A204.1 (cell line): ENCODE measurements around the gene AK2.
"Not testable (repeated sequence)": the region's sequence is repeated elsewhere in the genome, so short reads cannot be mapped to it uniquely, and the experiment has no call there.

Experiments
- FAIRE-seq: peaks from 2 replicates; lab custom pipeline; 2012; peaks lifted over from hg19 to GRCh38; lab: Jason Lieb, UNC

Gene AK2

DNA sequence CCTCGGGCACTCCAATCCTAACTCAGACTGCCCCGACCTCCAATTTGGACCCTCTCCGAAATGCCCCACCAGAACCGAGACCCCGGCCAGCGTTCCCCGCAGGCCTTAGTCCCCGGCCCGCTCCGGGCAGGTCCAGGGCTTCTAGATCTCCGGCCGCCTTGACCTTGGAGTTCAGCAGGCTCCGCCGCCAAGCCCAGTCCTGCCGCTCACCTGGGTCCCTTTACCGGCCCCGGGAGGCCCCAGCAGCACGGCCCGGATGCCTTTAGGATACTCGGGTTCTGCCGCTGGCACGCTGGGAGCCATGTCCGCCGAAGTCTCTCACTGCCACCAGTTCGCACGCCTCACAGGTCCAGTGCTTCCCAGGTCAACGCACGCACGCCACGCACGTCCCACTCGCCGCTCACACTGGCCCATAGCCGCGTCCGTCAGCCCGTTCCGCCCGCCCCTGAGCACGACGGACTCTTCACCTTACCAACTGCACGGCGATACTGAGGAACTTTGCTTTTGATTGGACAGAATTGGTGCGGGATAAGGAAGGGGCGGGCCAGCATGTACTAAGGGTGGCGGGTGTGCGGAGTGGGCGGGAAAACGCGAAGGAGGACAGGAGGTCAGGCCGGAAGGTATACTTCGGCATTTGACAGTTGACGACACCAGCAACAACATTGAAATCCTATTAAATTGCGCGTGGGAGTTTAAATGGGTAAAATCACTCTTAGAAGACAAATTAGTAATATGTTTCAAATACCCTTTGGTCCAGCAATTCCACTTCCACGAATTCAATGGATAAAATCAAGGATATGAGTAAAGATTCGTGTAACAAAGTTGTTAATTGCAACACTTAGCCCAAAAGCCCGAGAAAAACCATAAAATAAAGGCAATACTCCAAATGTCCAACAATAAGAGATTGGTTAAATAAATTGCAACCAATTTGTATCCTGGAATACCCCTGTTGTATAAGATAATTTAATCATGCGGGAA is at the start of gene AK2:
AK2 (minus strand) TSS at position 358 of the 978 bp plus-strand sequence; CDS start at position 303, 55 bp downstream.
- peak; percentile 94 for FAIRE-seq

DNA sequence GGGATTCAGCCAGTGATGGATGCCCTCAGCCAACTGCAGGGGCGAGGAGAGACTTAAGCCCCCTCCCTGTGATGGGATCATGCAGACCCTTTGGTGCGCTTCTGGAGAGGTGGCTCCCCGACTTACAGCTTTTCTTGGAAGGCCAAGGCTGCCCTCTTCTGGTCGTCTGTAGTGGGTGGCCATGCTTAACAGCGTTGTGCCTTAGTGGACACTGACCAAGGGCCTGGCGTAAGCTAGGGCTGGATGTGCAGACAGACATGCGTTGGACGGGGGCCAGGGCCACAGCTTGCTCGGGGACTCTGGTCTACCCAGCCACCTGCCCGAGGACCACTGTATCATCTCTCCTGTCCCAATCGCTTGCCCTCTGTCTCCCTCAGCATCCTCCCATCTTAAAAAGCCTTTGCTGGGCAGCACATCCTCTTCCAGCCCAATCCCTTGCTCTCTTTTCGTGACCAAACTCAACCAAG is 49.7 kb upstream of the AK2 start:
- no peak for FAIRE-seq

DNA sequence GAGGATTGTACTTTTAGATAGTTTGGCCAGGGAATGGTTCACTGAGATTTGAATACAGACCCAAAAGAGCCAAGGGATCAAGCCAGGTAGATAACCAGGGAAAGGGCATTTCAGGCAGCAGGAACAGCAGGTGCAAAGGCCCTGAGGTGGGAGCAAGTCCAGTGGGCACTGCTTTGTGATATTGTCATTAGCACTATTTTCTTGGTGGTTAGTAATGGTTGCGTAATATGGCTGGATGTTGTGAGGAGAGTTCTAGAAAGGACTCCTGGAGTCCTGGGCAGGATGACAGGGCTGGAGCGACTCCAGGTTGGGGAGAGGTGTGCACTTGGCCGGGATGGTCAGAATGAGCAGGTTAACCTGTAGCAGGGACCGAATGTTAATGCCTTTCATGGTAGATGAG is 48.6 kb upstream of the AK2 start:
- FAIRE-seq = no peak

DNA sequence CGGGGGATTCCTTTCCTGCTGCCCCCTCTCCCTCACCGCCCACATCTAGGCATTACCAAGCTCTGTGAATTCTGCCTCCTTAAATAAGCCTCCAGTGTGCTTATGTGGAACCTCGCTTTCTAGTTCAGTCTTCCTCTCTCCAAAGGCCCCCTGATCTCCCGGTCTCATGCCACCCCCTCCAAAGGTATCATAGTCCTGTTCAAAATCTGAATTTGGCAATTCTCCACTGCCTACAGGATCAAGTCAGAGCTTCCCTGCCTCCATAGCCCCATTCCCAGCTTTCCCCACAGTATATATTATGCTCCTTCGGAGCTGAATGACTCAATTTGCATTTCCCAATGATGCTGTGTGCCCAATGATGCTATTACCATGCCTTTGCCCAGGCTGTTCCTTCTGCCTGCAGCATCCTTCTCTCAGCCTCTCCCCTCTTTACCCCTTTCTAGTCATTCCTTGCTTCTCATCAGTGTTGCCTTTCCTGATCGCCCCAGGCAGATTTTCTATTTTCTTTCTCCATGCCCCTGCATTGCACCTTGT is 46.0 kb upstream of the AK2 start:
- no peak for FAIRE-seq

DNA sequence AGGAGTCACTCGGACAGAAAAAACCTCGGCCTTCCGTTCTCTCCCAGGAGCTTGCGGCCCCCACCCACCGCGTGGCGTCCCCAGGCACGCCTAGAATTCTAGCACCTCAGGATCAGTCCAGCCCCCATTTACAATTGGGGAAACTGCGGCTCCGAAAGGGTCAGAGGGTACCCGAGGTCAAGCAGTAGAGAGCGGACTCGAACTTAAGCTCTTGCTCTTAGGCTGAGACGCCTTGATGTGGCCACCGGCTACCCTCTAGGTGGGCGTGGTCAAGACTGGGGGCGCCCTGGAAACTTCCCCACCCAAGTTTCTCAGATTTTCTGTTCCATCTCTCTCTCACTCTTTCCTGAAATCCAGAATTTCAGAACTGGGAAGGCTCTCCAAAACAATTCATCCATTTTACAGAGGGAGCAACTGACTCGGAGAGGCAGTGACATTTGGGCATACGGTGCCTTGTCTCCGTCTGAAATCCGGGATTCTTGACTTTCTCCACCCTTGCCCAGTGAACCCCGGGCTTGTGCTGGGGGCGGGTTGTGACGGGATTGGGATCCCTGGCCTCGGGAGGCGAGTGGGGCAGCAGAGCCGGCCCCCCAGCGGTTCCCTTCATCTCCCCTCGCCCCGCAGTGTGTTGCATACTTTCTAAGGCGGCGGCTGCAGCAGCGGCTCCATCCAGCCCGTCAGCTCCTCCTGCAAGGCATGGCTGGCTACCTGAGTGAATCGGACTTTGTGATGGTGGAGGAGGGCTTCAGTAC is 45.0 kb upstream of the AK2 start:
- no peak for FAIRE-seq

DNA sequence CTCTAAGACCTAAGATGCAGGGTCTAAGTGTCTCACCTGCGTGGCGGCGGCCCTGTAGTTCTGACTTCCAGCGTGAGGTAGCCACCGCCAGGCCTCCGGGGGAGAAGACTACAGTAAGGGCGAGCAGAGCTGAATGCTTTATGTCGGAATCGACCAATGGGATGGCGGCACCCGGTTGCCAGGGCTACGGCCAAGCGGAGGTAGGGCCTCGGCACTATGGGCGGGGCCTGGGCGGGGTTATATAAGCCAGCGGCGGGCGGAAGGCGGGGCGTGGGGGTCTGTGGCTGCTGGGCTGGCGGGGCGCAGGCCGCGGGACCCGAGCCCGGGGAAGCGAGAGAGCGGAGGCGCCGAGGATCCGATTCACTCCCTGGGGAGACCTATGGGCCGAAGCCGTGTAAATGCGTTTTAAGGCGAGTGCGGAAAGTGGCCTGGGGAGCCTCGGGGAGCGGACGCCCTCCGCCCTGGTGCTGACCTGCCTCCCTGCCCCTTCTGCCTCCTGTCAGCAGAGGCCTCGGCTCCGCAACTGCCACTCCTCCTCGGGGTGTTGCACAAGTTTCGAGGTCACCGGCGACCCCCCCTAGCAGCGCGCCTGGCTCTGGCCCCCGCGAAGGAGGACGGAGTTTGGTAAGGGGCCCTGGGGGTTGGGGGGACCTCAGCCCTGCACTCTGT is 44.3 kb upstream of the AK2 start, which contains the start of gene AZIN2:
AZIN2 (plus strand) TSS at position 269 of the 669 bp plus-strand sequence. CDS start 1,097 bp downstream, outside the sequence.
- peak; percentile 41 for FAIRE-seq

DNA sequence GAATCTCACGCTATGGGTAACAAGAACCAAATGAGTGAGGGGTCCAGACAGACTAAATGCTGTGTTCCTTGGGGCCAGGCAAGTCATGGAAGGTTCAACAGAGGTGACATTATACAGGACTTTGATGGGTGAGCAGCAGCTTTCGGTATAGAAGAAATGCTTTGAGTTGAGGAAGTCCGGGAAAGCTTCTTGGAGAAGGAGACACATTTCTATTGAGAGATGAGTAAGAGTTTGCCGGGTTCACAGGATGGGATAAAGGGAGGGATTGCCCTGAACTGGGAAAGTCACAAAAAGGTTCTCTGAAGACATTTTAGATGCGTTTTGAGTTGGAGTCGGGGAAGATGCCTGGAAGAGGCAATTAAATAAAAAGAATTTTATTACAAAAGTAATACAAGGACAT is 43.7 kb upstream of the AK2 start:
- FAIRE-seq = no peak

DNA sequence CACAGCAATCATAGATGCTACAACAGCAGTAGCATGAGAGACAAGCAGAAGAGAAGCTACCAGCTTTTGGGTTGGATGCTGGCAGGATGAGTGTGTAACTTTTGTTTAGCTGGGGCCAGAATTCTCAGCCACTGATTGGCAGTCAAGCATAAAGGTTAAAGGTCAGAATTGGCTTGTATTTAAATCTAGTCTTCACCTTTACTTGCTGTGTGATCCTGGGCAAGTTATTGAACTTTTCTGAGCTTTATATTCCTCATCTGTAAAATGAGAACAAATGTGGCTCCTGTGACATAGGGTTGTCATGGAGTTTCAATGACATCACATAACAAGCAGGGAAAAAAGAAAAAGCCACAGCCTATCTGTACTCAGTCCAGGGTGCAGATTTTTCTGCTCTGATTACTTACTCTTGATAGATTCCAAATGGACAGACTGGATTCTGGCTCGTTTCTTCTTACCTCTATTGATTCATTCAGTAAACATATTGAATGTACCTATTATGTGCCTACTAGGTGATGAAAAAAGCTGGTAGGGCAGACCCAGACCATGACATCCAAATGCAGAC is 41.4 kb upstream of the AK2 start:
- FAIRE-seq = no peak

DNA sequence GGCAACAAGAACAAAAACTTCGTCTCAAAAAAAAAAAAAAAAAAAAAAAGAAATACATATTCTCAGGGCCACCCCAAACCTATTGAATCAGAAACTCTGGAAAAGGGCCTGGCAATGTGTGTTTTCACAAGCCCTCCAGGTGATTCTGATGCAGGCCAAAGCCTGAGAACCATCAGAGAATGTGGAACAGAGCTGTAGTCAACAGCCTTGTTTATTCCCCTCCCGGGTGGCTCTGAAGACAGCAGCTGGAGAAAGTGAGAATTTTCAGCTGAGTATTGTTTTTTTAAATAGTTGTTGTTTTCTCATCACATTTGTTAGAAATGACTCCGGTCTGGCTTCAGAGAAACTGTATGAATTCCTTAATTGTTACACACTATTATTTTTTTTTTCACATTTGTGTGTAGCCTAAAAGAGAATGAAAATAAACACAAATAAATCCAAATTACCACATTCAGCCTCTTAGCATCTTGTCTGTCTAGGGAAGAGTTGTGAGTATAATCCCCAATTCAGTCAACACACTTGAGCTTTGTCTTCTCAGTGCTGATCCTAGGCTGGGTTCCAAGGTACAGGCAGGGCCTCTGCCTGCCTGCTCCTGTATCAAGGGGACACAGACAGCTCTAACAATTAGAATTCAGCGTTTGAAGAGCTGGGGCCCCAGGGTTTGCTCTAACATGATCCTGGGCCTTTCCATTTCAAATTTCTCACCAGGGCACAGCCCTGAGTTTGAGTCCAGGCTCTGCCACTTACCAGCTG is 37.7 kb upstream of the AK2 start:
- FAIRE-seq = no peak

DNA sequence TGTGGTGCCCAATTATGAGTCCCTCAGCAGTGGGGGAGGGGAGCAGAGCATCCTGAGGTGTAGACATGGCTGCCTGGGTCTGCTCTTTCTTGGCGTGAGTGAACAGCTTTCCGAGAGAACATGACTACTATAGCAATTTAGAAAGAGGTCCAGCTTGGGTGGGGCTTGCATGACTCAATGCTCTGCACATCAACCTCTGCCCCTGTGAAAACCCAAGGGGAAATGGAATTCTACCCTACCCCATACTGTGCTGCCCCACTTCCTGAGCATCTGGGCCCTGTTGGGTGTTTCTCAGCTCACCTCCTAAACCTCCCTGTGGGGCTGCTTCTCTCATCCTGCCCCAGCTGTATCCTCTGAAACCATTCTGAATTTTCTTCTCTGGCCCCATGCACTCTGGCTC is 36.0 kb upstream of the AK2 start:
- FAIRE-seq = no peak

DNA sequence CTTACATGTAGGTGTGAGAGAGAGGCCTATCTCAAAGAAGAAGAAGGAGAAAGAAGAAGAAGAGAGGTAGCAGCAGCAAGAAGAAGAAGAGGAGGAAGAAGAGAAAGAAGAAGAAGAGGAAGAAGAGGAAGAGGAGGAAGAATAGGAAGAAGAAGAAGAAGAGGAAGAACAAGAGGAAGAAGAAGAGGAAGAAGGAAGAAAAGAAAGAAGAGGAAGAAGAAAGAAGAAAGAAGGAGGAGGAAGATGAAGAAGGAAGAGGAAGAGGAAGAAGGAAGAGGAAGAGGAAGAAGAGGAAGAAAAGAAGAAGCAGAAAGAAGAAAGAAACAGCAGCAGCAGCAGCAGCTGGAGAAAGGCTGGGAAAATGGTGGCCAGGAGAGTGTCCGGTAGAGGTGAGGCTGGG is 33.9 kb upstream of the AK2 start:
- FAIRE-seq = no peak

DNA sequence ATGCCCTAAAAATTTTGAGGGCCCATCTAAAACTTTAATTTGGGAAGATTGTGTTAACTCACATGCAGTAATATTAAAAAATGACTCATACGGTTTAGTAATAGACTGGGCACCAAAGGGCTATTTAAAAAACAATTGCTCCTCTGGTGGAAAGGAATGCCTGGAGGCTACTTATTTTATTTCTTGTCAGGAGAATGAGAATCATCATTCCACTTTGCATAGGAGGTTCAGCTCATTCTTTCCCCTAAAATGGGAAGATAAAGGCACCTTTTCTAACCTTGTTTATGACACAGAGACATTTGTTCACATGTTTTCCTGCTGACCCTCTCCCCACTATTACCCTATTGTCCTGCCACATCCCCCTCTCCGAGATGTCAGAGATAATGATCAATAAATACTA is 31.4 kb upstream of the AK2 start:
- not testable (repeated sequence) for FAIRE-seq

DNA sequence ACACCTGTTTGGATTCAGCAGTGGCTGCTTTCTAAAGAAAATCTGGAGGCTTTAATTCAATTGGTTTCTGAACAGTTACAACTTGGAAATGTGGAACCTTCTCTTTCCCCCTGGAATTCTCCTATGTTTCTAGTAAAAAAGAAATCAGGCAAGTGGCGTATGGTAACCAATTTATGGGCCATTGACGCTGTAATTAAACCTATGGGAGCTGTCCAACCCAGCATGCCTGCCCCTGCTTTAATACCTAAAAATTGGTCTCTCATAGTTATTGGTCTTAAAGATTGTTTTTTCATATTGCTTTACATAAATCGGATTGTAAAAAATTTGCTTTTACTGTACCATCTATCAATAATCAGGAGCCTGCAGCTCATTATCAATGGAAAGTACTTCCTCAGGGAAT is 29.8 kb upstream of the AK2 start:
- FAIRE-seq = not testable (repeated sequence)

DNA sequence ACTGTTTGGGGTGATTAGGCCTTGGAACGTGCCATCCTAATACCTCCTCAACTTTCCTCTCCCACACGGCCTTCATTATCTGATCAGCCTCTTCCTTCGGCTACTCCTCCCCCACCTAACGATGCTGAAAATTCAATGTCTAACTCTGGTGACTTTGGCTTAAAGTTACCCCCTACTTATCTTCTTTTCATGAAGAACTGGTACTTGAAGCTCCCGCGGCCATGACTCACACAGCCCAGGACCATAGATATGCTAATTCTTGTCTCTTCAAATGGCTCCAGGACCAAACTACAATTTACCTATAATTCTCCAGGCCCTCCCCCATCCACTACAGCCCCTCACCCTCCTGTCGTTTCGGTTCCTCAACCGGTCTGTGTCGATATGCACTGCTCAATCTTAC is 28.6 kb upstream of the AK2 start:
- FAIRE-seq = no peak

DNA sequence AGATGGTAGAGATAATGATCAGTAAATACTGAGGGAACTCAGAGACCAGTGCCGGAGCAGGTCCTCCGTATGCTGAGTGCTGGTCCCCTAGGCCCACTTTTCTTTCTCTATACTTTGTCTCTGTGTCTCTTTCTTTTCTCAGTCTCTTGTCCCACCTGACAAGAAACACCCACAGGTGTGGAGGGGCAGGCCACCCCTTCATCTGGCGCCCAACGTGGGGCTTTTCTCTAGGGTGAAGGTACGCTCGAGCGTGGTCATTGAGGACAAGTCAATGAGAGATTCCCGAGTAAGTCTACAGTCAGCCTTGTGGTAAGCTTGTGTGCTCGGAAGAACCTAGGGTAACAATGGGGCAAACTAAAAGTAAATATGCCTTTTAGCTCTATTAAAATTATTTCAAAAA is 27.6 kb upstream of the AK2 start:
- not testable (repeated sequence) for FAIRE-seq

DNA sequence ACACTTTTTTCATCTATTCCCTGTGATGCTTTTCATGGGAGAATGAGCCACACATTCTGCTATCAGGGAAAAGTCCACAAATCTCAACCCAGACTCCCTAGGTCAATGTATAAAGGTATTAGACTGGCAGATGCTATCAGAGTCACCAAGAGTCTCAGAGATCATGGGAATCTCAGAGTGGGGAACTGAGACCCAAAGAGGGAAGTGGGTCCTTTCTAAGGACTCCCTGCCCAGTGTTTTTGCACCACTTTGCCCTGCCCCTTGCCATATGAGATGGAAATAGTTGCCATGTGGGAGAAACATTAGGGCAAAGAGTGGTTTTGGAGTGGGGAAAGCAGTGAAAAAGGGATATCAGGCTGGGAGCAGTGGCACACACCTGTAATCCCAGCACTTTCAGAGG is 25.2 kb upstream of the AK2 start:
- FAIRE-seq = no peak

DNA sequence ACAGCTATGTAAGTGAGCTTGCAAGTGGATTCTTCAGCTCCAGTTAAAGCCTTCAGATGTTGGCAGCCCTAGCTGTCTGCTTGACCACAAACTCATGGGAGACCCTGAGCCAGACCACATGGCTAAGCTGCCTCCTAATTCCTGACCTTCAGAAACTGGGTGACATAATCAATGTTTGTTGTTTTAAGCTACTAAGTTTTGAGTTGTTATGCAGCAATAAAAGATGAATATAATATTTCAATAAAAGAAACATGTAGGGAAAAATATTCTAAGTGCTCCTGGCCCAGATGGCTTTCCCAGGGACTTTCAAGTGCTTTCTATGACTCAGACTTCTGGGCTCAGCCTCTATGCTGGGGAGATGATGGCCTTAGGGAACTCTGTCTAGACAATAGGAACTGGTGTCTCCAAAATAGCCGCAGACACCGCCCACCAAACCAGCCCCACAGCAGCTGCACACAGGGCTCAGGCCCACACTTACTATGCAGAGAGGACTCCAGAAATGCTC is 23.9 kb upstream of the AK2 start:
- FAIRE-seq = no peak

DNA sequence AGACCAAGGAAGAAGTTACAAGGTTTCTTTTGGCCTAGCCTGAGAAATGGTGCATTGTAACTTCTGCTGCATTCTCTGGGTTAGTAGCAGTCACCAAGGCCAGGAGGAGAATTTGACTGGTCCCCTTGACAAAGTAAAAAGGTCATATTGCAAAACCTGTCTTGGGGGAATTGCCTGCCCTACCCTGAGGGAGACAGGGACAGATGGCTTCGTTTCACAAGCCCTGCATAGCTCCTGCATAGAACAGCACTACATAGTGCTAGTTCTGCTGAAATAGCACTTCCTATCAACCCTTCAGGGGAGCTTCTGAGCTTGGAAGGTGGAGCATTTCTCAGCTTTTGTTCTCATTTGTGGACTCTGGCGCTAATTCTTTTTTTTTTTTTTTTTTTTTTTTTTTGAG is 20.4 kb upstream of the AK2 start:
- FAIRE-seq = no peak

DNA sequence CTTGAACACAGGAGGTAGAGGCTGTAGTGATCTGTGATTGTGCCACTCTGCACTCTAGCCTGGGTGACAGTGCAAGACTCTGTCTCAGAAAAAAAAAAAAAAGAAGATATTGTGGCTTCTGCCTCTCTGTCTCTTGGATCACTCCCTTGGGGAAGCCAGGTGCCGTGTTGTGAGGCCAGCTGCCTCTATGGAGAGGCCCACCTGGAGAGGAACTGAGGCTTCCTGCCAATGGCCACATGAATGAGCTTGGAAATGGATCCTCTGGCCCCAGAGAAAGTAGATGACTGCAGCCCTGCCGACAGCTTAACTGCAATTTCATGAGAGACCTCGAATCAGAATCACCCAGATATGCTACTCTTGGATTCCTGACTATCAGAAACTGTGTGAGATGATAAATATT is 19.7 kb upstream of the AK2 start:
- no peak for FAIRE-seq

DNA sequence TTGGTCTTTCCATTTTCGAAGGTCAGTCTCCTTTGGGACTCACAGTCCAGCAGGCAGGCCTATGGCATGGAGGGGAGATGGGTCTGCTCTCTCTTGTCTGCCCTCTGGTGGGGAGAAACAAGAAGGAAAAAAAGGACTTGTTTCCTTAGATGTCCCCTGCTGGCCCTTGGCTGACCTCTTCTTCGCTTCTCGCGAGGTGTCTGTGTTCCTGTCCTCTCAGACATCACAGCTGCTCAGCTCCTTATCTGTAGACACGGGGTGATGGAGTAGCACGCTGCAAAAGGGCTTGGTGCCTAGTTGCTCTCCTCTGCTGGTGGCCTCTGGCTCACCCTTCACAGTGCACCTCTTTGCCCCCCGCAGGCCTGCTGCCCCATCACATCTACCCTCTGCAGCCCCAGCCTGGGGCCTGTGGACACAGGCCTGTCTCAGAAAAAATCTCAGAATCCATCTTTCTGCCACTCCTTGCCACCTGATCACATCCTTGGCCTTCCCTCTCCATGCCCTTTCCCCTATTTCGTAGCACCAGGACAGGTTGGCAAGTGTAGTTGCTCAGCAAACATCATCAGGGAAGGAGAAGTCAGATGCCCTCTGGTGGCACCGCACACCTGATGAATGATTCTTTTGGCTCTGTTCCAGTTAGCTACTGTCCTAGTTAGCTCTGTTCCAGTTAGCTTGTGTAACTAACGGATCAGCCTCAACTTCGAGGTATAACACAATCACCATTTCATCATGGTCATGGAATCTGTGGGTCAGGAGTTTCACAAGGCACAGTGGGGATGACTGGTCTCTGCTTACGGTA is 18.7 kb upstream of the AK2 start:
- no peak for FAIRE-seq
